ENCODE measurements around the gene FAM171A2. TPM values are rescaled to one million over a fixed set of nuclear protein-coding genes. Genes with fewer than 3 reads are reported as not detected.

The FAM171A2 gene
- total RNA-seq, 4 donors from 2014 or later, result 0.66 to 6.2 (median 1.1) TPM

- TF ChIP-seq CTCF (IDR thresholded peaks at IDR 0.05; ENCODE audit: low read depth), result no peak
Observed at GRCh38 chr17:44397479-44398440, 34.1 kb upstream of the FAM171A2 start.

GRCh38 chr17:44396946-44397345 lies 33.3 kb upstream of the FAM171A2 start:
- no peak for TF ChIP-seq CTCF (IDR thresholded peaks at IDR 0.05; ENCODE audit: low read depth)

GRCh38 chr17:44394833-44395232 lies 31.2 kb upstream of the FAM171A2 start:
- no peak for TF ChIP-seq CTCF (IDR thresholded peaks at IDR 0.05; ENCODE audit: low read depth)

- TF ChIP-seq CTCF (IDR thresholded peaks at IDR 0.05; ENCODE audit: low read depth), result no peak
Observed at GRCh38 chr17:44390250-44390870, 26.7 kb upstream of the FAM171A2 start.

GRCh38 chr17:44389723-44390202 lies 26.1 kb upstream of the FAM171A2 start:
- TF ChIP-seq CTCF (IDR thresholded peaks at IDR 0.05; ENCODE audit: low read depth), result no peak

GRCh38 chr17:44389281-44389680 lies 25.6 kb upstream of the FAM171A2 start, which contains the start of gene ITGA2B:
ITGA2B (minus strand) TSS chr17:44389649; CDS start chr17:44389473, 176 bp downstream.
- no peak for TF ChIP-seq CTCF (IDR thresholded peaks at IDR 0.05; ENCODE audit: low read depth)

- no peak for TF ChIP-seq CTCF (IDR thresholded peaks at IDR 0.05; ENCODE audit: low read depth)
Observed at GRCh38 chr17:44387804-44388203, 24.2 kb upstream of the FAM171A2 start.

Measured in subcutaneous adipose tissue (tissue), 4 donors.